Activated T-cell treated with anti-CD3 and anti-CD28 coated beads for 24 hours (primary cell): ENCODE results near the gene ARRB1.
A peak's percentile ranks its signal among the peaks of the same experiment; 100 is the strongest.

ENCODE experiments used
- DNase-seq: peaks from one replicate; pipeline ENCODE4 v3.0.0-alpha.2; 2020; ENCODE audit warnings: low read depth

Gene ARRB1

DNA sequence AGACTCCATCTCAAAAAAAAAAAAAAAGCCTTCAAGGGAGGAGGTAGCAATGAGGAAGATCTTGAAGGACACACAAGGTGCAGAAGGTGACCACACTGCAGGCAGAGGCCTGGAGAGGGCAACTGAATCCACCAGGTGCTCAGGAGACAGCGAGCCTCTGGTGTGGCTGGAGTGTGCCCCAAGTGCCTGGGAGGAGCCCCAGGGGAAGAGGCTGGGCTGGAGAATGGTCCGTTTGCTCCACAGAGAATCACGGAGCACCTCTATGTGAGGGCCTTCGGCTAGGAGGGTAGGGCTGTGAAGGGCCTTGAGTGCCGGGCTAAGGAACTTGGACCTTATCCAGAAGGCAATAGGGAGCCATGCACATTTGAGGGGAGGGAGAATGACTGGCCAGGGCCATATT, 50.3 kb downstream of the ARRB1 start:
- DNase-seq: no peak

- no peak for DNase-seq
Observed at GRCh38 chr11:75298976-75299260, 52.5 kb downstream of the ARRB1 start.

GRCh38 chr11:75298191-75298975, 53.1 kb downstream of the ARRB1 start:
- no peak for DNase-seq

DNA sequence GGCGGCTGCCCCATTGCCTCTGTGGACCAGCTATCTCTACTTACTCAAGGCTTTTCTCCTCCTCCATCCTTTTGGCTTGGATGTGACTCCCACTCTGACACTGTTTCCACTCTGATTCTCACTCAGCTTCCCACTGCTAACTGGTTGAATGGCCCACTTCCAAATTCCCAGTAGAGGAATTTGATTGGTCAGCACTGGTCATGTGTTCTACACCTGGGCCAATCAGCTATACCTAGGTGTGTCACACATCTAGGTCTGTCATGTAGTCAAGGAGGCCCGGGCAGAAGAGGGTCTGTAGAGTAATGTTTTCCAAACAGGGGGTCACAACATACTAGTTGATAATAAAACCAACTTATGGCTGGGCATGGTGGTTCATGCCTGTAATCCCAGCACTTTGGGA, 57.6 kb downstream of the ARRB1 start:
- DNase-seq: no peak

DNA sequence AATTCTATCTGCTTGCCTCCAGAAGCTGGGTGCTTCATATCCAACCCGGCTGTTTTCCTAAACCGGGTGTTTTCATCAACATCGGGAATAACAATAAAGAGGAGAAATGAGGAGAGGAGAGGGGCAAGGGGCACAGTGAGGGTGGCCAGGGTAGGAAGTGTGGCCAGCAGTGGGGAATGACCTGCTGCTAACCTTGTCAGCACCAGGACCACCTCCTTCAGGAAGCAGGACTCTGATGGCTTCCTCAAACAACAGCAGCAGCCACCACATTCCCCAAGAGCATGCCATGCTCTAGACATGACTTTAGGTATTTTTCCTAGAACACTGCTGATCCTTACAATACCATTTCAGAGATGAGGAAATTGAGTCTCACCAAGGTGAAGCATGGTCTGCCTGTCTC, 58.5 kb downstream of the ARRB1 start:
- no peak for DNase-seq

GRCh38 chr11:75291741-75292140, 59.7 kb downstream of the ARRB1 start:
- no peak for DNase-seq

DNA sequence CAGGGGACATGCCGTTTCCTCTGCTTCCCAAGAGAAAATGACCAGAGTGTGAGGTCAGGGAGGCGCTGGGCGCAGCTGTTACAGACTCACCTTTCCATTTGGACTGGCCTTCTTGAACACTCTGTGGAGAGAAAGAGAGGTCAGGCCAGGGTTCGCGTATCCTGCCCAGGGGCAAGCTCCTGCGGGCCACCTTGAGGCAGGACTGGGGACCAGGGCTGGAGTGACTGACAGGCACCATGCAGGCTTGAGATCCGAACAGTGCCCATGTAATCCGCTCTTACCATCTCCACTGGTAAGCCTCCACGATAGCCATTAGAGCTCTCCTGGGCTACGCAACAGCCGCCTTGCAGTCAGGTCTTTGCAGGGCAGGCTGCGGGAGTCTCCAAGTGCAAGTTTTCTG, 61.5 kb downstream of the ARRB1 start:
- DNase-seq: no peak

DNA sequence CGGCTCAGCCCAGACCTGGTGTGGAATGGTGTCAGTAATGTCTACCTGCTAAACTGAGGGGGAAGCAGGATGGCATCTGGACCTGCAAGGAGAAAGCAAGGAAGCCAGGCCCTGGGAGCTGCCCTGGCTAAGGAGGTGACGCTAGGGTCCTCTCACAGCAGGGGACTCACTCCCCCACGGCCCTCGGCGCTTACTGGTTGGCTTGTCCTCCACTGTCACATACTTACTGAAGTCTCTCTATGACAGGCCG, 62.0 kb downstream of the ARRB1 start:
- no peak for DNase-seq

DNA sequence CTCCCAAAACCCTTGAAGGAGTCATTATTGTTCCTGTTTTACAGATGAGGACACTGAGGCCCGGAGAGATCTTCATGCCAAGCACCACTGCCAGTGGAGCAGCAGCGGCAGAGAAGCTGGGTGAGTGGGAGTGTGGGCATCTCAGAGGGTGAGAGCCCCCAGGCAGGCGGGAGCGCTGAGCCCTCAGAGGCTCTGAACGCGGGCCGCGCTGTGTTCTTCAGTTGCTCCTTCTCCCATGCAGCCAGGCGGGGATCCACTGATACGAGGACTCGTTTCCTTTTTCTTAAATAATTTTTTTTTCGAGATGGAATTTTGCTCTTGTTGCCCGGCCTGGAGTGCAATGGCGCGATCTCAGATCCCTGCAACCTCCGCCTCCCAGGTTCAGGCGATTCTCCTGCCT, 63.9 kb downstream of the ARRB1 start:
- DNase-seq: no peak

- no peak for DNase-seq
Observed at GRCh38 chr11:75286826-75287465, 64.5 kb downstream of the ARRB1 start.

DNA sequence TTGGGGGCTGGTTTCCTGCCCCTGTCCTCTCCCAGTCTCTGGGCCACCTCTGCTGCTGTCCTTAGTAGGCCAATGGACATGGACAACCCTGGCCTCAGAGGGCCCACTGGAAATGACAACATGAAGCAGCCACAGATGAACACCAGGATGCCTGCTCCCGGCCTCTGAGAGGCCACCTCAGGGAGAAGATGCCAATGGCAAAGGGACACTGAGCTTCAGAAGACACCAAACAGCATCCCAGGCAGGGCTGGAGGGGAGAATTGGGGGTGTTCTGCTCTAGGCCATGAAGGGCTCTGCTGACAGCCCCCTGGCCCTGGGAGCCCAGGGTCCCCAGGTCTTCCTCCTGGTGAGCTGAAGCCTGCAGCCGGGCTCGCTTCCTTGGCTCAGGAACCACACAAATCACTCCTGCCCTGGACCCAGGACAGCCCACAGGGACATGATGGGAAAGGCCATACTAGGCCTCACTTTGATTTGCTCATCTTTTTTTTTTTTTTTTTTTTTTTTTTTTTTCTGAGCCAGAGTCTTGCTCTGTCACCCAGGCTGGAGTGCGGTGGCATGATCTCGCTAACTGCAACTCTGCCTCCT, 65.6 kb downstream of the ARRB1 start:
- no peak for DNase-seq

DNA sequence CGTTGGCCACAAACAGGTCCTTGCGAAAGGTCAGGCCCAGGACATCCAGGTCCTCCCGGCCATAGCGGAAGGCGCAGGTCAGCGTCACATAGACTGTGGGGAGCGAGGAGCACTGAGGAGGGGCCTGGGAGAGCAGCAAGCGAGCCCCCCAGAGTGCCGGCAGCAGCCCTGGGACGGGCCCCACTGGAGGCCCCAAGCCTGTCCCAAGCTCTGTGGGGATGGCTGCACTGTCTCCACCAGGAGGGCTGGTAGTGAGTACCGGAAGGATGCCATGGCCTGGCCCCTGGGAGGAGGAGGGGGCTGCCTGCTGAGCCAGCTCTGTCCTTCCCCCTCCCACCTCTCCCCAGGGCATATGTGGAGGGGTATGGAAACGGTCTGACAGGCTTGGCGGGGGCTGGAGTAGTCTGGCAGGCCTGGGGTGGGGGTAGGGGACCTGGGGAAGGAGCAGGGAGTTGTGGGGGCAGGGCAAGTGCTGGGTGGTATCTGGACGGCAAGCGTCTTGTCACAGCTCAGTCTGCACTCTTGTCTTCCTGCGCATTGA, 68.0 kb downstream of the ARRB1 start:
- DNase-seq: no peak

- DNase-seq: no peak
Observed at GRCh38 chr11:75281469-75282095, 69.9 kb downstream of the ARRB1 start.

GRCh38 chr11:75280770-75281468, 70.5 kb downstream of the ARRB1 start:
- DNase-seq: no peak

GRCh38 chr11:75280227-75280701, 71.2 kb downstream of the ARRB1 start:
- peak; percentile 69 for DNase-seq

DNA sequence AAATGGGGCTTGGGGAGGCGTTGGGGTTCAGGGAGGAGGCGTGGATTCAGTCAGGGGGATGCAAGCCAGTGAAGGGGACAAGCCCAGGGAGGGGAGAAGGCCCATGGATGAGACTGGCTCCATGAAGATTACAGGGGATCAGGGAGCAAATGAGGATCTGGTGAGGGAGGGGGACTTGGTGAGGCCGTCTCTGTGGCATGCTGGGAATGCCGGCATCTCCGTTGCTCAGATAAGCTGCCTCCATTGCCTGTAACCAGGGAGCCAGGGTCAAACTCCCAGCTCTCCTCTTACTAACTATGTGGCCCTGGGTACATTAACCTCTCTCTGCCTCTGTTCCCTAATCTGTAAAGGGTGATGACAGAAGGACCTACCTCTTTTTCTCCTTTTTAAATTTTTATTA, 72.2 kb downstream of the ARRB1 start:
- no peak for DNase-seq

DNA sequence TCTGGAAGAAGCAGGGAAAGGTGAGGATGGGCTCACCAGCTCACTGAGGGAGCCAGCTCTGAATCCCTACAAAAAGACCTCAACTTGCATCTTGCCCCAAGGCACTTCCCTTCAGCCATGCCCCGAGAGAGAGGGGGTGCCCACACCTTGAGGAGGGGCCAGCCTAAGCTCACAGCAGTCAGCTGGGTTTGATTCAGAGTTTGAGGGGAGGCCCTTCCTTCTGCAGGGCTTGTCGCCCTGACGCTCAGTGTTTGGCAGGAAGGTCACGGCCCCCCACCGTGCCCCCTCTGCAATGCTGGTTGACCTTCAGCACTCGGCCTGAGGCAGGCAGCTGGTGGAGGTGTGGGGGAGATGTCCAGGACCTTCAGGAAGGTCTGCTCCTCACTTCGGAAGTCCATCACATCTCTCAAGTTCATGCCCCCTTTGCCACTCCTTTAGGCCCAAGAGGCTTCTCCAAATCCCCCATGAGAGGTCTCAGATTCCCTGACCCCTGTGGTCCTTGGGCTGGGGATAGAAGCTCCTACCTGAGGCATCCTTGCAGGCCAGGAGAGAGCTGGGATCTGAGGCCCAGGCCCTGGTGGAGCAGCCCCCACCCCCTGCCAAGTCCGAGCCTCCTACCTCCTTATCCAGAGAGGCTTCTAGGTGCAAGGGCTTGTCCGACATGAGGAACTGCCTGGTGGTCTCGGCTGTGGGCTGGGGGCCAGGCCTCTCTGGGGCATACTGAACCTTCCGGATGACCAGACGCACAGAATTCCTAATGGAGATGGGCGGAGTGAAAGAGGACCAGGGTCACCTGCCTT, 73.3 kb downstream of the ARRB1 start:
- DNase-seq: no peak

DNA sequence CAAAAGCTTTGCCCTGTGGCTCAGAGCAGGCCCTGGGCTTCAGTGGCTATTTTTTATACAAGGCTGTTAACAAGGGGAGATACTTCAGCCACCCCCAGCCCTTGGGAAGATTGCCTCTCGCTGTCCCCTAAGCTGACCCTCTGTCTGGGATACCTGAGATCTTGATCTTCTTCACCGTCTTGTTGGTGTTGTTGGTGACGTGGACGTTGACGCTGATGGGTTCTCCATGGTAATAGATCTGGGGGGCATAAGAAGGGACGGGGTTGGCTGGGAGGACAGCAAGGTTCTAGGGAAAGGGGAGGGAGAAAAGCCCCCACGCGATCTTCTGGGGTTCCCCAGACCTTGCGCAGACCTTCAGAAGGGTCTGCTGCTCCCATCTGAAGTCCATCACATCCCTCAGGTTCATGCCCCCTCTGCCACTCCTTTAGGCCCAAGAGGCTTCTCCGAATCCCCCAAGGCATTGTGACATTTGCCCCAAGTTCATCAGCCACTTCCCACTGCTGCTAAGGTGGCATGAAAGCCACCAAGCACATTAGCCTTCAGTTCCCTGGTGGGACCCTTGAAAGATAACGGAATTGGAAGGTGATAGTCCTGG, 74.2 kb downstream of the ARRB1 start:
- no peak for DNase-seq

GRCh38 chr11:75276686-75277085, 74.8 kb downstream of the ARRB1 start:
- no peak for DNase-seq

DNA sequence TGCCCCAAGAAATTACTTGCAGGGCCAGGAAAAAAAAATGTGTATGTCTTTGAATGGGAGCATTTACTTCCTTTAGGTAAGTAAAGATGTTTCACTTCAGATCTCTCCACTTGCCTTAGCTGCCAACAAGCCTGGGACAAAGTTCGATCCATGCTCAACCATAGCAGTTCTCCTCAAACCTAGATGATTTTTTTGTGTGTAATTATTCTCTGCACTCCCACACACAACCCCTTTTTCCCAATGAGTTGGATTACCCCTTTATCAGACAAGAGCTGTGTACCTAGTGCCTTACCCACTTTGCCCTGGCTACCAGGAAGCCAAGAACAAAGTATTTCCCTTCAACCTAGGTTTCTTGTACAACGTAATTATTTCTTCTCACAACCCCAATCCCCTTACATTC, 75.3 kb downstream of the ARRB1 start:
- no peak for DNase-seq

GRCh38 chr11:75275581-75275980, 75.9 kb downstream of the ARRB1 start:
- DNase-seq: peak; percentile 49
